Measurements from ENCODE around the gene DTHD1. TPM values are rescaled to one million over a fixed set of nuclear protein-coding genes. Genes with fewer than 3 reads are reported as not detected.

DTHD1 gene
- total RNA-seq, 1 experiment from 2014 or later: not detected

- no peak for DNase-seq (ENCODE audit: low read depth, low spot score)
- intact Hi-C loops (cut with micrococcal nuclease): no loop called here
- Histone ChIP-seq H3K9me3 (ENCODE audit: control insufficient read depth in 1 of 2, insufficient read depth in 1 of 2, low read depth in 1 of 2, low read length in 2 of 2) (no peaks in the 10 kb centered on the region), H3K4me3 (replicated peaks in 1 of 2; ENCODE audit: low read depth in 1 of 2, low read length in 2 of 2) (no peak overlapping the region), H3K27ac (ENCODE audit: low read depth, low read length) (no peak overlapping the region), H3K9ac (ENCODE audit: low read length) (no peak overlapping the region), H4K20me1 (ENCODE audit: insufficient read depth) (no peaks in the 10 kb centered on the region), H3K36me3 (ENCODE audit: control insufficient read depth in 1 of 2, insufficient read depth in 2 of 2, low read length in 2 of 2) (no peaks in the 10 kb centered on the region), H2AFZ (ENCODE audit: low read depth, low read length, poor library complexity, severe bottlenecking) (no peak overlapping the region), H3K79me2 (ENCODE audit: insufficient read depth, low read length) (no peaks in the 10 kb centered on the region), H3K4me1 (ENCODE audit: control insufficient read depth in 1 of 2, insufficient read depth in 2 of 2, low read length in 2 of 2) (no peaks in the 10 kb centered on the region), H3K4me2 (ENCODE audit: low read length) (no peak overlapping the region), H3K27me3 (ENCODE audit: insufficient read depth, low read length) (no peaks in the 10 kb centered on the region), H3K9me2 (ENCODE audit: insufficient read depth) (no peaks in the 10 kb centered on the region)
- CTCF ChIA-PET: no interaction called here
- ATAC-seq: no peak
- no TSS peak for BruUV-seq (replicated peaks)
- TF ChIP-seq YY1 (IDR thresholded peaks at IDR 0.05; ENCODE audit: extremely low read depth, insufficient replicate concordance, low read depth, low read length) (no peak), RAD21 (IDR thresholded peaks at IDR 0.05; ENCODE audit: low read depth) (no peak), POLR2AphosphoS5 (IDR thresholded peaks at IDR 0.05; ENCODE audit: low read depth, low read length) (no peak), SP1 (IDR thresholded peaks at IDR 0.05; ENCODE audit: low read depth) (no peak), MAX (IDR thresholded peaks at IDR 0.05) (no peak), ZFX (IDR thresholded peaks at IDR 0.05) (no peak), POLR2A (IDR thresholded peaks at IDR 0.05; ENCODE audit: borderline replicate concordance, extremely low read depth, insufficient read depth, insufficient read length) (no peak), ZBTB33 (IDR thresholded peaks at IDR 0.05; ENCODE audit: extremely low read depth, insufficient replicate concordance, low read length) (no peak), ELF1 (IDR thresholded peaks at IDR 0.05; ENCODE audit: borderline replicate concordance, low read depth) (no peak)
- RAD21 ChIA-PET (ENCODE audit: low non-redundant PET in 1 of 2, low total read pairs in 2 of 2, uncharacterized antibody in 2 of 2, unreplicated experiment in 2 of 2): no interaction called here
- POLR2A ChIA-PET: no interaction called here
Measured at GRCh38 chr4:36313703-36314102, 32.3 kb downstream of the DTHD1 start.

- H3K4me1 ChIP-seq (ENCODE audit: control insufficient read depth in 1 of 2, insufficient read depth in 2 of 2, low read length in 2 of 2): no peaks in the 10 kb centered on the region
- no peak overlapping the region for H2AFZ ChIP-seq (ENCODE audit: low read depth, low read length, poor library complexity, severe bottlenecking)
- no peaks in the 10 kb centered on the region for H3K9me2 ChIP-seq (ENCODE audit: insufficient read depth)
- CTCF ChIA-PET: no interaction called here
- intact Hi-C loops (cut with micrococcal nuclease): no loop called here
- no peak overlapping the region for H3K27ac ChIP-seq (ENCODE audit: low read depth, low read length)
- no peak overlapping the region for H3K4me3 ChIP-seq (replicated peaks in 1 of 2; ENCODE audit: low read depth in 1 of 2, low read length in 2 of 2)
- RAD21 ChIA-PET (ENCODE audit: low non-redundant PET in 1 of 2, low total read pairs in 2 of 2, uncharacterized antibody in 2 of 2, unreplicated experiment in 2 of 2): no interaction called here
- H3K79me2 ChIP-seq (ENCODE audit: insufficient read depth, low read length): no peaks in the 10 kb centered on the region
- ATAC-seq (no peak), DNase-seq (ENCODE audit: low read depth, low spot score) (no peak)
- H3K4me2 ChIP-seq (ENCODE audit: low read length): no peak overlapping the region
- no peak overlapping the region for H3K9ac ChIP-seq (ENCODE audit: low read length)
- BruUV-seq (replicated peaks): no TSS peak
- no peaks in the 10 kb centered on the region for H3K27me3 ChIP-seq (ENCODE audit: insufficient read depth, low read length)
- TF ChIP-seq TCF7L2 (IDR thresholded peaks at IDR 0.05; ENCODE audit: borderline replicate concordance, extremely low read depth, insufficient read depth, insufficient read length) (no peak), RAD21 (IDR thresholded peaks at IDR 0.05; ENCODE audit: low read depth) (no peak), POLR2A (IDR thresholded peaks at IDR 0.05; ENCODE audit: borderline replicate concordance, extremely low read depth, insufficient read depth, insufficient read length) (no peak)
- no peaks in the 10 kb centered on the region for H4K20me1 ChIP-seq (ENCODE audit: insufficient read depth)
- no peaks in the 10 kb centered on the region for H3K36me3 ChIP-seq (ENCODE audit: control insufficient read depth in 1 of 2, insufficient read depth in 2 of 2, low read length in 2 of 2)
- H3K9me3 ChIP-seq (ENCODE audit: control insufficient read depth in 1 of 2, insufficient read depth in 1 of 2, low read depth in 1 of 2, low read length in 2 of 2): no peaks in the 10 kb centered on the region
- POLR2A ChIA-PET: no interaction called here
Measured at GRCh38 chr4:36316607-36317006, 35.2 kb downstream of the DTHD1 start.

Data from HCT116 (cell line).